Esophagus squamous epithelium (tissue), 4 donors: Measurements from ENCODE around the gene CFAP119. TPM values are rescaled to one million over a fixed set of nuclear protein-coding genes. Genes with fewer than 3 reads are reported as not detected.

Source experiments
- small RNA-seq, 4 donors: library from RNA; depleted of rRNA; stranded (forward); fragments of <200 nt; gene quantifications; one replicate each; pipeline ENCODE3, GENCODE V24; 2016
- total RNA-seq, 4 donors: library from RNA; depleted of rRNA; stranded (reverse); fragments of >200 nt; gene quantifications; one replicate each; pipeline ENCODE4 v1.1.0, GENCODE V29; 2016

CFAP119 gene
- total RNA-seq, 4 donors from 2014 or later = 1.3 to 5.0 (median 3.4) TPM; not detected in 1

Small RNA genes within 50 kb of the gene (small RNA-seq; reads per million reads assigned to genes)
- 4.5 to 26.6 (median 4.7) reads per million in 4 donors for gene SNORA30

Other genes with a start within 250 kb of the CFAP119 start
- gene ZNF768, start 235.5 kb downstream of the CFAP119 start, total RNA-seq = 10 to 100 TPM; 13.6 to 24.5 (median 20.6) TPM
- 10 to 100 TPM in 1 of 4 donors, 1 to 10 TPM in 3; 7.2 to 12.4 (median 8.3) TPM for gene ZNF747, start 227.2 kb downstream of the CFAP119 start, total RNA-seq
- 1 to 10 TPM; 4.7 to 8.3 (median 7.2) TPM for gene ZNF764, start 203.7 kb downstream of the CFAP119 start, total RNA-seq
- 10 to 100 TPM in 2 of 4 donors, 1 to 10 TPM in 2; 5.4 to 15.3 (median 10.2) TPM for gene ZNF688, start 190.3 kb downstream of the CFAP119 start, total RNA-seq
- 10 to 100 TPM in 1 of 4 donors, 1 to 10 TPM in 3; 2.7 to 10.9 (median 5.6) TPM for gene ZNF785, start 176.4 kb downstream of the CFAP119 start, total RNA-seq
- gene ZNF689, start 151.7 kb downstream of the CFAP119 start, total RNA-seq = 1 to 10 TPM; 2.0 to 6.7 (median 3.8) TPM
- 10 to 100 TPM; 16.6 to 21.8 (median 20.3) TPM for gene PRR14, start 111.1 kb downstream of the CFAP119 start, total RNA-seq
- gene FBRS, start 103.6 kb downstream of the CFAP119 start, total RNA-seq = 10 to 100 TPM; 22.3 to 80.2 (median 45.3) TPM
- 10 to 100 TPM; 10.7 to 39.6 (median 26.1) TPM for gene SRCAP, start 62.9 kb downstream of the CFAP119 start, total RNA-seq
- gene PHKG2, start 13.6 kb downstream of the CFAP119 start, total RNA-seq = 10 to 100 TPM; 18.6 to 27.8 (median 21.7) TPM
- 10 to 100 TPM; 53.8 to 81.1 (median 73.4) TPM for gene RNF40, start 260 bp upstream of the CFAP119 start, total RNA-seq
- gene ZNF629, start 25.1 kb upstream of the CFAP119 start, total RNA-seq = 10 to 100 TPM in 1 of 4 donors, 1 to 10 TPM in 3; 5.0 to 11.4 (median 6.2) TPM
- gene BCL7C, start 132.0 kb upstream of the CFAP119 start, total RNA-seq = 10 to 100 TPM; 16.2 to 41.4 (median 25.8) TPM
- gene CTF1, start 134.6 kb upstream of the CFAP119 start, total RNA-seq = 1 to 10 TPM in 3 of 4 donors, under 1 TPM in 1; 0.53 to 3.6 (median 1.8) TPM
- gene FBXL19, start 161.5 kb upstream of the CFAP119 start, total RNA-seq = 10 to 100 TPM; 17.0 to 28.7 (median 25.1) TPM
- gene ORAI3, start 187.0 kb upstream of the CFAP119 start, total RNA-seq = 10 to 100 TPM in 3 of 4 donors, 1 to 10 TPM in 1; 4.0 to 28.6 (median 18.0) TPM
- 1 to 10 TPM; 3.5 to 8.0 (median 5.4) TPM for gene SETD1A, start 195.7 kb upstream of the CFAP119 start, total RNA-seq
- 10 to 100 TPM in 1 of 4 donors, 1 to 10 TPM in 3; 6.9 to 17.0 (median 8.8) TPM for gene HSD3B7, start 223.1 kb upstream of the CFAP119 start, total RNA-seq
- 1 to 10 TPM in 1 of 4 donors, under 1 TPM in 3; 0.06 to 1.5 (median 0.20) TPM for gene STX1B, start 248.6 kb upstream of the CFAP119 start, total RNA-seq